ENCODE results near the gene STAC3. TPM values are rescaled to one million over a fixed set of nuclear protein-coding genes. Genes with fewer than 3 reads are reported as not detected.

Gene STAC3
- total RNA-seq, 1 donor from 2014 or later, result 4.6 TPM

- DNase-seq, result no peak
- Mint-ChIP-seq H3K4me1 (no peaks in the 10 kb centered on the region), H3K27me3 (no peaks in the 10 kb centered on the region), H3K4me3 (no peak overlapping the region), H3K27ac (no peak overlapping the region), H3K36me3 (ENCODE audit: low read depth) (no peaks in the 10 kb centered on the region), H3K9me3 (no peaks in the 10 kb centered on the region)
- TF ChIP-seq CTCF (IDR thresholded peaks at IDR 0.05), result no peak
- ChIA-PET POLR2A (no interaction called here), CTCF (no interaction called here)
- intact Hi-C loops (cut with micrococcal nuclease), result no loop called here
- ATAC-seq (ENCODE audit: low read depth), result no peak
Observed at GRCh38 chr12:57196956-57197355, 54.0 kb downstream of the STAC3 start.

GRCh38 chr12:57196439-57196838 lies 54.5 kb downstream of the STAC3 start:
- DNase-seq (no peak), ATAC-seq (ENCODE audit: low read depth) (no peak)
- CTCF ChIA-PET, result no interaction called here
- POLR2A ChIA-PET, result no interaction called here
- Mint-ChIP-seq H3K4me3 (no peak overlapping the region), H3K9me3 (no peaks in the 10 kb centered on the region), H3K36me3 (ENCODE audit: low read depth) (no peaks in the 10 kb centered on the region), H3K27ac (no peak overlapping the region), H3K27me3 (no peaks in the 10 kb centered on the region), H3K4me1 (no peaks in the 10 kb centered on the region)
- no peak for TF ChIP-seq CTCF (IDR thresholded peaks at IDR 0.05)
- intact Hi-C loops (cut with micrococcal nuclease), result no loop called here

GRCh38 chr12:57195611-57196371 lies 55.2 kb downstream of the STAC3 start:
- Mint-ChIP-seq H3K4me3 (no peak overlapping the region), H3K9me3 (no peaks in the 10 kb centered on the region), H3K36me3 (ENCODE audit: low read depth) (no peaks in the 10 kb centered on the region), H3K27ac (no peak overlapping the region), H3K27me3 (no peaks in the 10 kb centered on the region), H3K4me1 (no peaks in the 10 kb centered on the region)
- ChIA-PET CTCF (no interaction called here), POLR2A (no interaction called here)
- ATAC-seq (ENCODE audit: low read depth) (no peak), DNase-seq (no peak)
- TF ChIP-seq CTCF (IDR thresholded peaks at IDR 0.05), result no peak
- intact Hi-C loops (cut with micrococcal nuclease), result no loop called here

GRCh38 chr12:57195186-57195585 lies 55.8 kb downstream of the STAC3 start:
- Mint-ChIP-seq H3K9me3 (no peaks in the 10 kb centered on the region), H3K4me1 (no peaks in the 10 kb centered on the region), H3K27ac (no peak overlapping the region), H3K27me3 (no peaks in the 10 kb centered on the region), H3K4me3 (no peak overlapping the region), H3K36me3 (ENCODE audit: low read depth) (no peaks in the 10 kb centered on the region)
- CTCF ChIA-PET, result no interaction called here
- intact Hi-C loops (cut with micrococcal nuclease), result no loop called here
- TF ChIP-seq CTCF (IDR thresholded peaks at IDR 0.05), result no peak
- DNase-seq (no peak), ATAC-seq (ENCODE audit: low read depth) (no peak)
- POLR2A ChIA-PET, result no interaction called here

GRCh38 chr12:57194253-57194652 lies 56.7 kb downstream of the STAC3 start:
- POLR2A ChIA-PET, result no interaction called here
- no peaks in the 10 kb centered on the region for H3K27me3 Mint-ChIP-seq
- H3K27ac Mint-ChIP-seq, result no peak overlapping the region
- CTCF ChIA-PET, result no interaction called here
- no peak for DNase-seq
- no peaks in the 10 kb centered on the region for H3K4me1 Mint-ChIP-seq
- no peak for TF ChIP-seq CTCF (IDR thresholded peaks at IDR 0.05)
- H3K9me3 Mint-ChIP-seq, result no peaks in the 10 kb centered on the region
- no peak for ATAC-seq (ENCODE audit: low read depth)
- H3K4me3 Mint-ChIP-seq, result no peak overlapping the region
- H3K36me3 Mint-ChIP-seq (ENCODE audit: low read depth), result no peaks in the 10 kb centered on the region
- intact Hi-C loops (cut with micrococcal nuclease), result no loop called here
